SK-N-SH treated with all-trans-retinoic acid at 6 μM for 48 hours (cell line): ENCODE measurements around the gene GRIK4.

Experiments
- ATAC-seq: fragments of 200-7000 bp; cut with Tn5 transposase; 3 replicates; pipeline ENCODE4 v1.9.1; 2020; ENCODE audit warnings: mild to moderate bottlenecking, moderate library complexity
- ARNTL ChIP-seq: fragments of 450-650 bp; formaldehyde crosslinking; IDR thresholded peaks from 2 replicates; pipeline ENCODE4 v1.5.0; 2020; ENCODE audit warnings: low read depth, mild to moderate bottlenecking, moderate library complexity, borderline replicate concordance
- BACH2 ChIP-seq: fragments of 250-450 bp; sonication (Bioruptor Pico); IDR thresholded peaks from 2 replicates; pipeline ENCODE4 v1.9.0; 2021; ENCODE audit warnings: mild to moderate bottlenecking, borderline replicate concordance
- CREB5 ChIP-seq: fragments of 250-450 bp; sonication (Bioruptor Pico); IDR thresholded peaks from 2 replicates; pipeline ENCODE4 v1.5.1; 2020; ENCODE audit warnings: low read depth, mild to moderate bottlenecking, moderate library complexity
- CSDC2 ChIP-seq: fragments of 250-450 bp; sonication (Bioruptor Pico); IDR thresholded peaks from 2 replicates; pipeline ENCODE4 v1.5.0; 2020; ENCODE audit warnings: mild to moderate bottlenecking, moderate library complexity
- ESRRG ChIP-seq: fragments of 250-450 bp; sonication (Bioruptor Pico); IDR thresholded peaks from 2 replicates; pipeline ENCODE4 v1.6.1; 2021; ENCODE audit warnings: mild to moderate bottlenecking
- GLIS3 ChIP-seq: fragments of 250-450 bp; sonication (Bioruptor Pico); IDR thresholded peaks from 2 replicates; pipeline ENCODE4 v1.5.0; 2020; ENCODE audit warnings: mild to moderate bottlenecking, moderate library complexity
- OSR1 ChIP-seq: fragments of 250-450 bp; sonication (Bioruptor Pico); IDR thresholded peaks from 2 replicates; pipeline ENCODE4 v1.8.0; 2022; ENCODE audit warnings: moderate library complexity, mild to moderate bottlenecking, inconsistent platforms
- PATZ1 ChIP-seq: fragments of 250-450 bp; sonication (Bioruptor Pico); IDR thresholded peaks from 2 replicates; pipeline ENCODE4 v1.8.0; 2020; ENCODE audit warnings: mild to moderate bottlenecking, moderate library complexity, borderline replicate concordance
- POU6F1 ChIP-seq: fragments of 250-450 bp; sonication (Bioruptor Pico); IDR thresholded peaks from 2 replicates; pipeline ENCODE4 v1.8.0; 2021; ENCODE audit warnings: low read depth, mild to moderate bottlenecking, moderate library complexity, borderline replicate concordance
- PPARA ChIP-seq: fragments of 250-450 bp; sonication (Bioruptor Pico); IDR thresholded peaks from 2 replicates; pipeline ENCODE4 v1.5.0; 2020; ENCODE audit warnings: mild to moderate bottlenecking, borderline replicate concordance
- SNAI2 ChIP-seq: fragments of 250-450 bp; sonication (Bioruptor Pico); IDR thresholded peaks from 2 replicates; pipeline ENCODE4 v1.5.0; 2020; ENCODE audit warnings: mild to moderate bottlenecking, moderate library complexity
- TCF4 ChIP-seq: fragments of 250-450 bp; sonication (Bioruptor Pico); IDR thresholded peaks from 2 replicates; pipeline ENCODE4 v1.8.0; 2021; ENCODE audit warnings: mild to moderate bottlenecking, moderate library complexity, borderline replicate concordance
- TOX ChIP-seq: fragments of 250-450 bp; sonication (Bioruptor Pico); IDR thresholded peaks from 2 replicates; pipeline ENCODE4 v1.8.0; 2021; ENCODE audit warnings: mild to moderate bottlenecking, moderate library complexity, borderline replicate concordance
- TSHZ2 ChIP-seq: fragments of 250-450 bp; sonication (Bioruptor Pico); IDR thresholded peaks from 2 replicates; pipeline ENCODE4 v1.5.0; 2020; ENCODE audit warnings: mild to moderate bottlenecking, moderate library complexity
- ZC3H10 ChIP-seq: fragments of 250-450 bp; sonication (Bioruptor Pico); IDR thresholded peaks from 2 replicates; pipeline ENCODE4 v1.5.1; 2021; ENCODE audit warnings: mild to moderate bottlenecking, moderate library complexity
- ZFP3 ChIP-seq: fragments of 250-450 bp; sonication (Bioruptor Pico); IDR thresholded peaks from 2 replicates; pipeline ENCODE4 v1.5.0; 2020; ENCODE audit warnings: mild to moderate bottlenecking, moderate library complexity
- ZFP30 ChIP-seq: fragments of 450-650 bp; formaldehyde crosslinking; IDR thresholded peaks from 2 replicates; pipeline ENCODE4 v1.5.0; 2022; ENCODE audit warnings: mild to moderate bottlenecking, moderate library complexity
- ZNF70 ChIP-seq: fragments of 450-650 bp; formaldehyde crosslinking; IDR thresholded peaks from 2 replicates; pipeline ENCODE4 v1.5.0; 2020; ENCODE audit warnings: mild to moderate bottlenecking, moderate library complexity
- ZNF8 ChIP-seq: fragments of 450-650 bp; formaldehyde crosslinking; IDR thresholded peaks from 2 replicates; pipeline ENCODE4 v1.5.0; 2020; ENCODE audit warnings: mild to moderate bottlenecking, moderate library complexity

GRIK4 gene

GRCh38 chr11:120807414-120808150, 296.0 kb downstream of the GRIK4 start:
- peak; percentile 86 for ATAC-seq
- TF ChIP-seq BACH2 (CRISPR knock-in tag), result no peak
- TF ChIP-seq CREB5, result no peak
- no peak for TF ChIP-seq ZFP30 (CRISPR knock-in tag)
- no peak for TF ChIP-seq OSR1 (CRISPR knock-in tag)
- TF ChIP-seq TOX (CRISPR knock-in tag), result no peak
- TF ChIP-seq POU6F1 (CRISPR knock-in tag), result no peak
- TF ChIP-seq ZFP3 (CRISPR knock-in tag), result no peak
- no peak for TF ChIP-seq CSDC2 (CRISPR knock-in tag)
- TF ChIP-seq ESRRG (CRISPR knock-in tag), result no peak
- TF ChIP-seq GLIS3 (CRISPR knock-in tag), result no peak
- TF ChIP-seq ARNTL (CRISPR knock-in tag), result no peak
- TF ChIP-seq ZNF8, result no peak
- TF ChIP-seq TSHZ2 (CRISPR knock-in tag), result no peak
- TF ChIP-seq PPARA (CRISPR knock-in tag), result no peak
- TF ChIP-seq SNAI2 (CRISPR knock-in tag), result no peak
- TF ChIP-seq ZNF70, result no peak
- TF ChIP-seq TCF4 (CRISPR knock-in tag), result no peak
- TF ChIP-seq, all 23 proteins: peak for 0

- TF ChIP-seq PATZ1 (no peak), ZNF70 (no peak), ZC3H10 (CRISPR knock-in tag) (no peak), CREB5 (no peak), ZFP30 (CRISPR knock-in tag) (no peak), TSHZ2 (CRISPR knock-in tag) (no peak), POU6F1 (CRISPR knock-in tag) (no peak), ESRRG (CRISPR knock-in tag) (no peak), CSDC2 (CRISPR knock-in tag) (no peak)
- TF ChIP-seq, all 23 proteins: peak for 0
- ATAC-seq, result no peak
These were observed 297.1 kb downstream of the GRIK4 start for GRCh38 chr11:120808616-120809050.
